Stimulated activated CD4-positive, alpha-beta T cell treated with anti-CD3 and anti-CD28 coated beads, Interleukin-4, amount 100 ng/mL, for 24 hours (primary cell): Measurements from ENCODE around the gene DDAH2.

ENCODE experiments used
- DNase-seq: peaks from one replicate; pipeline ENCODE4 v3.0.0-alpha.2; 2020

Gene DDAH2

DNA sequence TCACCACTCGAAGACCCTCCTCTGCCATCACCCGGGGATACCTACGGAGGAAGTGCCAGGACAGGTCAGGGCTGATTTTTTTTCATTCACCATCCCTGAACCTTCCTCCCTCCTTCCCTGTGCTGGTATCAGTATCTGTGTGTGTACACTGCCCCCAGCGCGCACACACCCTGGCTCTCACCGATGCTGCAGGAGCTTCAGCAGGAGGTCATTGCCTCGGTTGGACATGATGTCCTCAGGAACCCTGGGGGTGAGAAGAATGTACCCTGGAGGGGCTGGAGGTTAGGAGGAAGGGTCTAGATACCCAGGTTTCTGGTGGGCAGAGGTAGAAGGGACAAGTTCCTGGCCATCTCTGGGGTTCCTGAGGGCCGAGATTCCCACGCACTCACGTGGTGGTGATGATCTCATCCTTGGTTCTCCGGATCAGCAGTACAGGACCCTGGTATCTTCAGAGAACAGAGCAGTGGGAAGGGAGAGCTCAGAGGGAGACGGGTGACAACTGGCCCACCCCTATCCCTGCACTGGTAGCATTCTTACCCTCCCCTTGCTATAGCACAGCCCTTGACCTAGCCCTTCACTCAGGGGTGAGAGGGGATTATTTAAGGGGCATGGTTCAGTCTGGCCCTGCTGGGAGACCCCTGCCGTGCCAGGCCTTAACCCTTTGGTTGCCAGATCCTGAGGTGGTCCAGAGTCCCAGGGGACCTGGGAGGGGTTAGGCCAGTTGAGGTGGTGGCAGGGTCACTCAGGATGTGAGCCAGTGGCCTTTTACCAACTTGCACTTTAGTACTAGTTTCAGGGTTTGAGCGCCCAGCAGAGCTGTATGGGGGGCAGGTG is 41.0 kb downstream of the DDAH2 start:
- no peak for DNase-seq

DNA sequence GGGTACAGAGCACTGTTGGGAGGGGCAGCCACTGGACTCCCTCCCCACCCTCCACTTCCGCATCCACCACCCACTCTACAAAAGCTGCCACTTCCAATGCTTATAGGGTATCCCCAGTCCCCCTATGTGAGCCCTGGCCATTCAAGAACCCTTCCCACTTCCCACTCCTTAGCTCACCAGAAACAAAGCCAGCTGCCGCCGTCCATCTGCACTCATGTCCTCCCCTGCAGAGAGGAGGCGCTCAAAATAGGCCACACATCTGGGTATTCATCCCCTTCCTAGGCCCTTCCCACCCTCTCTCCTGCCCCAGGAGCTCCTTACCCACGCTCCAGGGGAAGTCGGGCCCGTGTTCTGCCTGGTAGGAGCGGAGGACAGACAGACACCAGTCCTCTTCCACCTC is 41.8 kb downstream of the DDAH2 start:
- no peak for DNase-seq

DNA sequence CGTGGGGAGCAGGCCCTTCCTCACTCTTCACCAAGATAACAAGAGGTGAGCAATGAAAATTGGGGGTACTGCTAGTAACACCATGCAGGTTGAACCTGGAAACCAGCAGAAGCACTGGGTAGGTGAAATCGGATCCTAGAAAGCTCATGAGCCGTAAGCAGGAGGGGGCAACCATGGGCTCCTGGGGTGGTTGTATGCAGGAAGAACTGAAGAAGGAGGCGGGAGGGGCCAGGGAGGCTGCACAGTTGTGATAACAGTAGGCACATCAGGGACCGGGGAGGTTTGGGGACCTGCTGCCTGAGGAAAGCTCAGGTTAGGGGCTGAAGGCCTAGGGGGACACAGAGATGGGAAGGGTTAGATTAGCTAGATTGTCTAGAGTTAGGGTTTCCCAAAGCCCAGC is 42.6 kb downstream of the DDAH2 start:
- no peak for DNase-seq

- DNase-seq = no peak
Observed at GRCh38 chr6:31683591-31683990, 45.5 kb downstream of the DDAH2 start.

DNA sequence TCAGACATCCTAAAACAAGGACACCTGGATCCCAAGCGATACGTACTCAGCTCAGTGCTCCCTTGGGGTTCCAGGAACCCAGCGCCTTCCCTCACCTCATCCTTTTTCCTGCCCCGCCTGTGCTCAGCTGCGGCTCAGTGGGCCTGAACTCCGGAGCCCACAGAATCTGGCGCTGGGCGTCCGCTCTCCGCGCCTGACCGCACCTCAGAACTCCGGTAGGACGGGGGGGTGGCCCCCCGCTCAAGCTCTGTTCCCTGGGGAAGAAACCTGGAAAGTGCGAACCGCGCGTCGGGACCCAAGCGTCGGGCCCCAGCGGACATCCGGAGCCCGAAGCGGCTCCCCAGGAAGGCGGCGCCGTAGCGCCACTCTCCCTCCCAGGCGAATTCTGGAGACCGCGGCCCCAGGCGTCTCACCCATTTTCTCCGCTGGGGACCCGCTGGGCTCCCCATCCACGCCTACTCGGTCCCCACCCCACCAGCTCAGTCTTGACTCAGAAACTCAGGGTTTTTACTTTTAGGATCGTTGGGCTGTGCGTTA is 47.9 kb downstream of the DDAH2 start:
- peak; percentile 48 for DNase-seq

DNA sequence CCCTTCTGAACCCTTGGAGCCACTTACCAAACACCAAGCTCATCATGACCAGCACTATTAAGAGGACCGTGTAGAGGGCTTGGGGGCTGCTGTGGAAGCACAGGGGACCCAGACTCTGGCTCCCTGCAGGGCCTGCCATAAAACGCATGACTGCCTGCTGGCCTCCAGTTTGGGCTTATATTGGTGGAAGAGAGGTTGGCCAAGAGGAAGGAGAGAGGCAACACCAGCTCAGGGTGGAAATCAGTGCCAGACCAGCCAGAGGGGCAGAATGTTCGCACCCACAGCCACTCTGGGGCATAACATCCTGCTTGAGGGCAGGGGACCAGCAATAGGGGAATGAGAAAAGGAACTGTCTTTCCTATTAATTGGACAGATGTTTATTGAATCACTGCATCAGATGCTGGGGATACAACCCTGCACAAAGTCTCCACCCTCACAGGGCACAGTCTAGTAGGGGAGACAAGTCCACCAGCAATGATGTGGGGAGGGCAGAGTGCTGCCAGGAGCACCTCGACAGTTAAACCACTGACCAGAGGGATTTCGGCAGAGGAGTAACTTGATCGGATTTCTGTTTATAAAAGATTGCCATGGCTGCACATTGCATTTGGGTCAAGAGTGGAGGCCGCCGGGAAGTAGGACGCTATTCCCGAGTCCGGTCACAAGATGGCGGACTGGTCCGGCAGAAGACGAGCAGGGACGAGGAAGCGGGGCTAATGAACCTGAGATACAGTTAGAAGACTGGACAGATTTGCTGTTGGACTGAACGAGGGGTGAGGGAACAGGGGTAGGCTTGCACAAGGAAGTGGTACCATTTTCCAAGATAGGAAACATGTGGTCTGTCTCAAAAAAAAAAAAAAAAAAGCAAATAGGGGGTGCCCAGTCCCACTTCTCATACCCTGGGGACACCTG is 48.6 kb downstream of the DDAH2 start, which contains the start of gene LY6G5C:
Gene LY6G5C, minus strand, starts transcription at position 842 of the 909 bp plus-strand sequence. Its CDS starts 694 bp downstream, at position 148.
- DNase-seq = peak; percentile 74

GRCh38 chr6:31677955-31678354 is 51.1 kb downstream of the DDAH2 start:
- no peak for DNase-seq
